ENCODE data around the gene ANKRD13A. TPM values are rescaled to one million over a fixed set of nuclear protein-coding genes. Genes with fewer than 3 reads are reported as not detected.

ANKRD13A gene
- total RNA-seq, 1 donor from 2014 or later: 25.1 TPM

DNA sequence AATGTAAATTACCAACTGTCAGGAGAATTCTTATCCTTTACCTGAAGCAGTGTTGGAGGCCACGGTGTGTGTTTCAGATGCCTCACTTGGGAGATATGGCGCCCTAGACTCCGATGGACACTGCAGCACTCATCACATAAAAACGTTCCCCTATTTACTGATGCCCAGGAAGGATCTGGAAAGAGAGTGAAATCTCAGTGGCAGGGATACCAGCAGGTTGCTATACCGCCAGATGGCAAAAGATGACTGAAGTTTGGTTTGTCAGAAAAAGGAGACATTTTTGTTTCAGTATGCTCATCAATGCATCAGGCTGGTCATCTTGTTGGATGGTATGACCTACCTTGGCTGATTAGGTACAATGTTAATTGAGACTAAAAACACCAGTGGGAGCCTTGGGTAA, 7.6 kb upstream of the ANKRD13A start:
- Mint-ChIP-seq H3K4me3 (no peak overlapping the region), H3K4me1 (peaks cover 19% of the 10 kb centered on the region), H3K27me3 (ENCODE audit: low read depth) (no peaks in the 10 kb centered on the region), H3K27ac (no peak overlapping the region), H3K36me3 (peaks cover 13% of the 10 kb centered on the region), H3K9me3 (no peaks in the 10 kb centered on the region)
- DNase-seq (ENCODE audit: low spot score in 2 of 2, unreplicated experiment in 2 of 2): no peak
- TF ChIP-seq CTCF (IDR thresholded peaks at IDR 0.05; ENCODE audit: unreplicated experiment): no peak

- Mint-ChIP-seq H3K9me3 (no peaks in the 10 kb centered on the region), H3K36me3 (peaks cover 9% of the 10 kb centered on the region), H3K27me3 (ENCODE audit: low read depth) (no peaks in the 10 kb centered on the region), H3K4me3 (no peak overlapping the region), H3K4me1 (peaks cover 21% of the 10 kb centered on the region), H3K27ac (no peak overlapping the region)
- TF ChIP-seq CTCF (IDR thresholded peaks at IDR 0.05; ENCODE audit: unreplicated experiment): no peak
- DNase-seq (ENCODE audit: low spot score in 2 of 2, unreplicated experiment in 2 of 2): no peak
Measured at GRCh38 chr12:109993091-109993490, 6.1 kb upstream of the ANKRD13A start.

DNA sequence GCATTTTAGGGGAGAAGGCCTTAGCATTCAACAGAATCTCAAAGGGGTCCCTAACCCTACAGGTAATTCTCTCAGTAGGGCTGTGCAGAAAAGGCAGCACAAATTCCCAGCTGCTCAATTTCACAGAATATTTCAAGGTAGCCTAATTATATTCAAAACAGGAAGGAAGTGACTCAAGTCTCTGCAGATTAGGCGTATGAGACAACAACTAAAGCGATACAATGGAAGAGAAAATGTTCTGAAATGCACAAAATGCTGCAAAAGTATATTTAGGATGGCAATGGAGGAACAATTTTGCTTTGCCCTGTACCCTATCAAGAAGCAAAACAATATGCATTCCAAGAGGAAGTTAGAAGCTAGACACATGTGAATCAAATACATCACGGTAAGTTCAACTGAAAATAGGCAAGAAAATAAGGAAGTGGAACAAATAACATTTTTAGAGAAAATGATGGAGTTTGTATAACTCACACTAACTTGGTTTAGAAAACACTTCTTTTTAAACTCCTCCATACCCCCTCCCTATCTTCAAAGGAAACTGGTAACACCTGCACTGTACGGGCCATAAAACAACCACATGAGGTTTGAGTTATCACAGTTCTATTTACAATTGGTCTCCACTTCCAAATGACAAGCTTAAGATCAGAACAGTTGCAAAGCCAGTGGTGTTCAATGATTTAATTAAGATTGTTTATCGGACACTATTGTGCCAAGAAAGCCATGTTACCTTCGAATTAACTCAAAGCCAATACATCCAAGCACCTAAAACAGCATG, 4.6 kb upstream of the ANKRD13A start:
- no peak for TF ChIP-seq CTCF (IDR thresholded peaks at IDR 0.05; ENCODE audit: unreplicated experiment)
- H3K27ac Mint-ChIP-seq: no peak overlapping the region
- peak overlapping the region; percentile 95 for H3K4me3 Mint-ChIP-seq
- no peak for DNase-seq (ENCODE audit: low spot score in 2 of 2, unreplicated experiment in 2 of 2)
- H3K9me3 Mint-ChIP-seq: no peaks in the 10 kb centered on the region
- H3K27me3 Mint-ChIP-seq (ENCODE audit: low read depth): no peaks in the 10 kb centered on the region
- peaks cover 27% of the 10 kb centered on the region for H3K4me1 Mint-ChIP-seq
- peaks cover 1% of the 10 kb centered on the region for H3K36me3 Mint-ChIP-seq

DNA sequence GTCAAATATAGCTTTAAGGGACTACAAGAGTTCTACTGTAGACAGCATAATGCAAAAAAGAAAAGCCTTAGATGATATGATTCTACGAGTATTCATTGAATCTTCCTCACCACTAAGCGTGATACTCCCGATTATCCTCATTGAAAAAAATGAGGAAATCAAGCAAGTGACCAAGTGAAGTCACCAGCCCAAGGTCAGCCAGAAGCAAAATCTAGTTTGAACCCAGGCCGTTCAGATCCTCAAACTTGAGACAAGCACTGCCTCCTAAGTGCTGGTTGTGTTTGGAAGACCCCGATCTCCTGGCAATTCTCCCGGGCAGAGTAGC, 3.9 kb upstream of the ANKRD13A start:
- peaks cover 32% of the 10 kb centered on the region for H3K4me1 Mint-ChIP-seq
- no peaks in the 10 kb centered on the region for H3K27me3 Mint-ChIP-seq (ENCODE audit: low read depth)
- no peak for TF ChIP-seq CTCF (IDR thresholded peaks at IDR 0.05; ENCODE audit: unreplicated experiment)
- no peaks in the 10 kb centered on the region for H3K36me3 Mint-ChIP-seq
- no peak for DNase-seq (ENCODE audit: low spot score in 2 of 2, unreplicated experiment in 2 of 2)
- H3K4me3 Mint-ChIP-seq: peak overlapping the region; percentile 95
- H3K27ac Mint-ChIP-seq: peak overlapping the region; percentile 86
- H3K9me3 Mint-ChIP-seq: no peaks in the 10 kb centered on the region

GRCh38 chr12:109995686-109996482, 3.3 kb upstream of the ANKRD13A start, which contains the start of gene GIT2:
TSS of gene GIT2 (minus strand) at chr12:109996368. CDS start at chr12:109996224, 144 bp downstream.
- no peak for TF ChIP-seq CTCF (IDR thresholded peaks at IDR 0.05; ENCODE audit: unreplicated experiment)
- Mint-ChIP-seq H3K27ac (peak within 1 kb of the TSS; percentile 88), H3K36me3 (no peaks in the 10 kb centered on the region), H3K4me1 (peaks cover 34% of the 10 kb centered on the region), H3K4me3 (peak within 1 kb of the TSS; percentile 95), H3K9me3 (no peaks in the 10 kb centered on the region), H3K27me3 (ENCODE audit: low read depth) (no peaks in the 10 kb centered on the region)
- DNase-seq (ENCODE audit: low spot score in 2 of 2, unreplicated experiment in 2 of 2): peak; percentile 84 to 87
